Measurements from ENCODE around the gene SLC6A6. TPM values are rescaled to one million over a fixed set of nuclear protein-coding genes. Genes with fewer than 3 reads are reported as not detected.

The SLC6A6 gene
- total and polyA plus RNA-seq, 8 donors, result 2.1 to 11.6 (median 3.4) TPM

GRCh38 chr3:14430706-14431451, 28.5 kb downstream of the SLC6A6 start:
- WGBS, 2 donors, result 75 to 87% methylated on average over 12 of the region's 12 CpGs
- H3K4me1 ChIP-seq, result peaks cover 0 to 17% (median 0%) of the 10 kb centered on the region in 3 donors
- FAIRE-seq, result no peak

DNA sequence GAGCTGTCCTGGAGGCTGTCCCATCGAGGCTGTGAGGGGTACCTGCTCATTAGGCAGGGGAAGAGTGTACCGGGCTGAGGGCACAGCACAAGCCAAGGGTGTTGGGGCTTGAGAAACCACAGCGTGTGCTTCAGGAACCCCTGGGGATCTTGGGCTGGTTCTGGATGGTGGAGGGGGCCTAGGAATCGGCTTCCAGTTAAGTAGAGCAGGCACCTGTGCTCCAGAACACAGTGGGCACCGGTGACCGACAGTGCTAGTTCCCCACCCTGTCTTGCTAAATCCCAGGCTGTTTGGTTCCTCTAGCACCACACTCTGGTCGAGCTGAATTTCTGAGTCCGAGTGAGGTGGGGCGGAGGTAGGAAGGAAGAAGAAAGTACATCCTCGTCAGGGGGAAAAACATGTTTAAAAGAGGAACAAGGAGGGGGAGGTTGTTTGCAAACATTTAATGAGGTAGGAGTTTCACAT, 29.1 kb downstream of the SLC6A6 start:
- peaks cover 0 to 17% (median 0%) of the 10 kb centered on the region in 3 donors for H3K4me1 ChIP-seq
- TF ChIP-seq, protein P1, sequence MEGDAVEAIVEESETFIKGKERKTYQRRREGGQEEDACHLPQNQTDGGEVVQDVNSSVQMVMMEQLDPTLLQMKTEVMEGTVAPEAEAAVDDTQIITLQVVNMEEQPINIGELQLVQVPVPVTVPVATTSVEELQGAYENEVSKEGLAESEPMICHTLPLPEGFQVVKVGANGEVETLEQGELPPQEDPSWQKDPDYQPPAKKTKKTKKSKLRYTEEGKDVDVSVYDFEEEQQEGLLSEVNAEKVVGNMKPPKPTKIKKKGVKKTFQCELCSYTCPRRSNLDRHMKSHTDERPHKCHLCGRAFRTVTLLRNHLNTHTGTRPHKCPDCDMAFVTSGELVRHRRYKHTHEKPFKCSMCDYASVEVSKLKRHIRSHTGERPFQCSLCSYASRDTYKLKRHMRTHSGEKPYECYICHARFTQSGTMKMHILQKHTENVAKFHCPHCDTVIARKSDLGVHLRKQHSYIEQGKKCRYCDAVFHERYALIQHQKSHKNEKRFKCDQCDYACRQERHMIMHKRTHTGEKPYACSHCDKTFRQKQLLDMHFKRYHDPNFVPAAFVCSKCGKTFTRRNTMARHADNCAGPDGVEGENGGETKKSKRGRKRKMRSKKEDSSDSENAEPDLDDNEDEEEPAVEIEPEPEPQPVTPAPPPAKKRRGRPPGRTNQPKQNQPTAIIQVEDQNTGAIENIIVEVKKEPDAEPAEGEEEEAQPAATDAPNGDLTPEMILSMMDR (IDR thresholded peaks at IDR 0.05), result no peak
- FAIRE-seq (no peak), DNase-seq (peak in 1 of 6 donors; percentile 27), ATAC-seq (peak in 1 of 4 donors; percentile 3)
- no peak overlapping the region for H3K4me3 ChIP-seq
- no peaks in the 10 kb centered on the region for H3K9me3 ChIP-seq
- WGBS, 2 donors, result 78 to 81% methylated on average over 10 of the region's 10 CpGs
- H3K27me3 ChIP-seq, result no peaks in the 10 kb centered on the region
- H3K27ac ChIP-seq, result peak overlapping the region in 2 of 4 donors; percentile 61 to 66
- intact Hi-C loops (cut with DNase I), result no loop called here
- H3K36me3 ChIP-seq, result no peaks in the 10 kb centered on the region

More at GRCh38 chr3:14430706-14431451, 28.5 kb downstream of the SLC6A6 start:
- Histone ChIP-seq H3K36me3 (no peaks in the 10 kb centered on the region), H3K27me3 (no peaks in the 10 kb centered on the region), H3K27ac (peak overlapping the region in 2 of 4 donors; percentile 61 to 66), H3K4me3 (no peak overlapping the region), H3K9me3 (no peaks in the 10 kb centered on the region)
- TF ChIP-seq, protein P1 (IDR thresholded peaks at IDR 0.05), result no peak
- no peak for ATAC-seq
- DNase-seq, result no peak
- intact Hi-C loops (cut with DNase I), result no loop called here

GRCh38 chr3:14431917-14432834, 29.8 kb downstream of the SLC6A6 start:
- Histone ChIP-seq H3K36me3 (no peaks in the 10 kb centered on the region), H3K9me3 (no peaks in the 10 kb centered on the region), H3K27me3 (no peaks in the 10 kb centered on the region), H3K4me1 (peaks cover 0 to 17% (median 0%) of the 10 kb centered on the region in 3 donors), H3K27ac (peak overlapping the region in 2 of 4 donors; percentile 61 to 66), H3K4me3 (no peak overlapping the region)
- ATAC-seq (peak; percentile 62 to 88 (median 82)), FAIRE-seq (no peak), DNase-seq (peak; percentile 19 to 82 (median 52))
- 73 to 74% methylated on average over 14 of the region's 14 CpGs for WGBS, 2 donors
- TF ChIP-seq, protein P1 (IDR thresholded peaks at IDR 0.05), result no peak
- intact Hi-C loops (cut with DNase I), result no loop called here

DNA sequence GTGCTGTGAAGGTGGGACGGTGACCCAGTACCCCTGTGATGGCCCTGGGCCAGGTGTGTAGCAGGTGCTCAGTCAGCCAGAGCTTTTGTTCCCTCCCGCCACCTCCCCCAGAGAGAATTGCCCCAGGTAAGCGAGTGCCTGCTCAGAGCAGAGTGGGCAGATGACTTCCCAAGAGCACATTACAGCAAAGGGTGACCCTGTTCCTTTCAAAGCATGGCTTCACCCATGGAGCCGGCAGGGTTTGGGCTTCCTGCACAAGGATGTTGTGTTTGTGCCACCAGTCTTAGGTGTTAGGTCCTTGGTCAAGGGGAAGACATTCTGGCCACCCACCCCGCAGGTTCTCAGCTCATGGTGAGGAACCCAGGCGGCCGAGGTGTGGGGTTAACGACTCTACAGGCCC, 30.7 kb downstream of the SLC6A6 start:
- DNase-seq (no peak), ATAC-seq (no peak), FAIRE-seq (no peak)
- TF ChIP-seq, protein P1 (IDR thresholded peaks at IDR 0.05), result no peak
- Histone ChIP-seq H3K4me3 (no peak overlapping the region), H3K27ac (peak overlapping the region in 1 of 4 donors; percentile 66), H3K9me3 (no peaks in the 10 kb centered on the region), H3K27me3 (no peaks in the 10 kb centered on the region), H3K4me1 (peaks cover 0 to 17% (median 0%) of the 10 kb centered on the region in 3 donors), H3K36me3 (no peaks in the 10 kb centered on the region)
- 91 to 96% methylated on average over 8 of the region's 8 CpGs for WGBS, 2 donors
- intact Hi-C loops (cut with DNase I), result no loop called here

Measured in pancreas (tissue), 10 donors.